H1 (cell line): Measurements from ENCODE around the gene RAB40C. TPM values are rescaled to one million over a fixed set of nuclear protein-coding genes. Genes with fewer than 3 reads are reported as not detected.
A peak's percentile ranks its signal among the peaks of the same experiment; 100 is the strongest.

ENCODE experiments used
- CTCF ChIA-PET: fragments of 300-600 bp; sonication (Branson Sonifier 250); formaldehyde crosslinking; loops from one replicate; lab custom pipeline; 2021; ENCODE audit not compliant: partially characterized antibody; lab: Charles Lee
- POLR2A ChIA-PET: fragments of 300-600 bp; sonication (Branson Sonifier 250); formaldehyde crosslinking; loops from one replicate; lab custom pipeline; 2021; ENCODE audit warnings: inconsistent platforms; ENCODE audit not compliant: partially characterized antibody; lab: Charles Lee
- DNase-seq, 2 experiments: peaks; one replicate each; pipeline versions ENCODE4 v3.0.0 to v3.0.0-alpha.2; 2010 to 2022; ENCODE audit warnings: low spot score in 2 of 2, low read depth in 1 of 2, mixed read lengths in 1 of 2
- FAIRE-seq: peaks from 2 replicates; lab custom pipeline; 2011; peaks lifted over from hg19 to GRCh38; lab: Jason Lieb, UNC
- H2AFZ ChIP-seq: 2 replicates; pipeline ENCODE4 v1.8.1; 2012; ENCODE audit warnings: low read length, inconsistent platforms
- H2AK5ac ChIP-seq: 2 replicates; pipeline ENCODE4 v1.6.1; 2013; ENCODE audit warnings: low read depth, low read length
- H2BK120ac ChIP-seq: replicated peaks from 2 replicates; pipeline ENCODE3; 2013; ENCODE audit warnings: low read depth, low read length, inconsistent platforms
- H2BK12ac ChIP-seq: 2 replicates; pipeline ENCODE4 v1.6.1; 2013; ENCODE audit warnings: low read depth, low read length
- H2BK15ac ChIP-seq: 2 replicates; pipeline ENCODE4 v1.6.1; 2013; ENCODE audit warnings: low read length
- H2BK20ac ChIP-seq: 2 replicates; pipeline ENCODE4 v1.6.1; 2013; ENCODE audit warnings: low read length
- H2BK5ac ChIP-seq: 2 replicates; pipeline ENCODE4 v1.6.1; 2013; ENCODE audit warnings: low read depth, low read length
- H3K14ac ChIP-seq: 2 replicates; pipeline ENCODE4 v1.6.1; 2013; ENCODE audit warnings: inconsistent platforms; ENCODE audit not compliant: insufficient read length
- H3K18ac ChIP-seq: 2 replicates; pipeline ENCODE4 v1.6.1; 2013; ENCODE audit warnings: low read length; ENCODE audit errors: extremely low read depth
- H3K23ac ChIP-seq: 2 replicates; pipeline ENCODE4 v1.6.1; 2013; ENCODE audit warnings: inconsistent platforms; ENCODE audit not compliant: insufficient read length
- H3K23me2 ChIP-seq: 2 replicates; pipeline ENCODE4 v1.6.1; 2013; ENCODE audit warnings: low read depth, low read length
- H3K27ac ChIP-seq: 2 replicates; pipeline ENCODE4 v1.6.1; 2011; ENCODE audit warnings: low read depth, low read length, inconsistent platforms
- H3K27me3 ChIP-seq, 4 experiments: replicated peaks in 1 of 4; 1 replicate in 1 of 4; 2 replicates in 3 of 4; pipeline versions ENCODE4 v1.6.1 to v1.8.1; 2011 to 2013; ENCODE audit warnings: low read length in 3 of 4, mild to moderate bottlenecking in 3 of 4, inconsistent platforms in 2 of 4, mixed read lengths in 2 of 4, moderate library complexity in 1 of 4; ENCODE audit not compliant: control insufficient read depth in 3 of 4, insufficient read depth in 3 of 4; ENCODE audit errors: extremely low read depth in 1 of 4
- H3K36me3 ChIP-seq, 4 experiments: 2 replicates each; pipeline versions ENCODE4 v1.6.1 to v1.8.1; 2011 to 2013; ENCODE audit warnings: mild to moderate bottlenecking in 4 of 4, low read length in 3 of 4, moderate library complexity in 2 of 4, control low read depth in 1 of 4, inconsistent platforms in 1 of 4; ENCODE audit not compliant: insufficient read depth in 4 of 4, control insufficient read depth in 2 of 4
- H3K4ac ChIP-seq: replicated peaks from 2 replicates; pipeline ENCODE3; 2013; ENCODE audit warnings: low read length, low read depth, mixed read lengths, inconsistent platforms; ENCODE audit not compliant: insufficient read length
- H3K4me1 ChIP-seq, 4 experiments: replicated peaks in 1 of 4; 1 replicate in 1 of 4; 2 replicates in 3 of 4; pipeline versions ENCODE4 v1.6.1 to v1.8.1; 2011 to 2013; ENCODE audit warnings: low read length in 3 of 4, inconsistent platforms in 2 of 4, mixed read lengths in 1 of 4; ENCODE audit not compliant: insufficient read depth in 4 of 4, control insufficient read depth in 3 of 4
- H3K4me2 ChIP-seq, 2 experiments: 2 replicates each; pipeline versions ENCODE4 v1.6.1 to v1.8.1; 2011 to 2013; ENCODE audit warnings: low read depth in 2 of 2, low read length in 2 of 2, control low read depth in 1 of 2, inconsistent platforms in 1 of 2, mild to moderate bottlenecking in 1 of 2; ENCODE audit not compliant: insufficient read depth in 1 of 2
- H3K4me3 ChIP-seq, 4 experiments: fragments of 200-600, 300-600 bp in 1 of 4; sonication (generic), shearing (Covaris generic), sonication (Bioruptor Twin) in 1 of 4; 2 replicates each; pipeline versions ENCODE4 v1.5.1 to v1.8.1; 2011 to 2016; ENCODE audit warnings: low read length in 4 of 4, low read depth in 3 of 4, control low read depth in 2 of 4, inconsistent platforms in 2 of 4, mild to moderate bottlenecking in 2 of 4, mixed read lengths in 1 of 4, moderate library complexity in 1 of 4; ENCODE audit not compliant: insufficient read depth in 2 of 4; ENCODE audit errors: extremely low read depth in 1 of 4
- H3K56ac ChIP-seq: replicated peaks from 2 replicates; pipeline ENCODE3; 2013; ENCODE audit warnings: low read depth, mild to moderate bottlenecking, mixed read lengths, low read length, inconsistent platforms; ENCODE audit not compliant: insufficient read length
- H3K79me1 ChIP-seq: 2 replicates; pipeline ENCODE4 v1.6.1; 2013; ENCODE audit warnings: low read depth, low read length, control low read depth
- H3K79me2 ChIP-seq, 2 experiments: 2 replicates each; pipeline versions ENCODE4 v1.6.1 to v1.8.1; 2012 to 2013; ENCODE audit warnings: low read length in 2 of 2, mild to moderate bottlenecking in 2 of 2, inconsistent platforms in 1 of 2; ENCODE audit not compliant: insufficient read depth in 2 of 2, control insufficient read depth in 1 of 2
- H3K9ac ChIP-seq, 4 experiments: replicated peaks in 1 of 4; 1 replicate in 1 of 4; 2 replicates in 3 of 4; pipeline versions ENCODE4 v1.6.1 to v1.8.1; 2011 to 2013; ENCODE audit warnings: low read depth in 3 of 4, low read length in 3 of 4, control low read depth in 2 of 4, mild to moderate bottlenecking in 2 of 4, moderate library complexity in 2 of 4, inconsistent platforms in 1 of 4; ENCODE audit errors: extremely low read depth in 1 of 4
- H3K9me3 ChIP-seq, 2 experiments: 2 replicates each; pipeline versions ENCODE4 v1.6.1 to v1.8.1; 2012 to 2013; ENCODE audit warnings: mild to moderate bottlenecking in 2 of 2, moderate library complexity in 2 of 2, control low read depth in 1 of 2, inconsistent platforms in 1 of 2, low read depth in 1 of 2, low read length in 1 of 2, mixed read lengths in 1 of 2; ENCODE audit not compliant: insufficient read depth in 2 of 2
- H4K20me1 ChIP-seq, 2 experiments: replicated peaks in 1 of 2; 2 replicates each; pipeline versions ENCODE3 to v1.8.1; 2011 to 2013; ENCODE audit warnings: inconsistent platforms in 2 of 2, low read length in 2 of 2, mild to moderate bottlenecking in 1 of 2; ENCODE audit not compliant: insufficient read depth in 2 of 2, control insufficient read depth in 1 of 2
- H4K5ac ChIP-seq: 2 replicates; pipeline ENCODE4 v1.6.1; 2013; ENCODE audit warnings: low read length, low read depth, mixed read lengths, inconsistent platforms; ENCODE audit not compliant: insufficient read length
- H4K8ac ChIP-seq: 2 replicates; pipeline ENCODE4 v1.8.0; 2013; ENCODE audit warnings: mild to moderate bottlenecking, moderate library complexity, low read length, inconsistent platforms; ENCODE audit not compliant: insufficient read depth; ENCODE audit errors: extremely low read depth
- H4K91ac ChIP-seq: replicated peaks from 2 replicates; pipeline ENCODE3; 2013; ENCODE audit warnings: low read length, mixed read lengths, inconsistent platforms; ENCODE audit not compliant: insufficient read length
- BRCA1 ChIP-seq: IDR thresholded peaks from 2 replicates; pipeline ENCODE4 v1.6.1; 2012; ENCODE audit warnings: low read depth, low read length, improper control_type of control experiment
- EP300 ChIP-seq, 2 experiments: IDR thresholded peaks; 1 replicate in 1 of 2; 2 replicates in 1 of 2; pipeline ENCODE4 v1.6.1; 2011 to 2012; ENCODE audit warnings: low read depth in 2 of 2, low read length in 2 of 2, mild to moderate bottlenecking in 2 of 2, borderline replicate concordance in 1 of 2, inconsistent platforms in 1 of 2, moderate library complexity in 1 of 2
- JUN ChIP-seq: IDR thresholded peaks from 2 replicates; pipeline ENCODE4 v1.6.1; 2011; ENCODE audit warnings: low read depth, mild to moderate bottlenecking, improper control_type of control experiment, low read length
- POU5F1 ChIP-seq: IDR thresholded peaks from 2 replicates; pipeline ENCODE4 v1.6.1; 2011; ENCODE audit warnings: low read depth, mild to moderate bottlenecking, low read length, moderate library complexity
- RXRA ChIP-seq: IDR thresholded peaks from 2 replicates; pipeline ENCODE4 v1.6.1; 2011; ENCODE audit warnings: low read depth, mild to moderate bottlenecking, low read length, moderate library complexity; ENCODE audit not compliant: insufficient read depth
- TCF12 ChIP-seq: IDR thresholded peaks from 2 replicates; pipeline ENCODE4 v1.6.1; 2011; ENCODE audit warnings: low read depth, mild to moderate bottlenecking, low read length
- TEAD4 ChIP-seq: IDR thresholded peaks from 2 replicates; pipeline ENCODE4 v1.6.1; 2012; ENCODE audit warnings: low read depth, low read length, inconsistent platforms, mixed read lengths
- WGBS, 2 experiments: shearing (Covaris generic) in 1 of 2; methylation state at CpG; one replicate each; pipeline versions ENCODE4 v1.1.6 to v1.1.7; 2013 to 2015; ENCODE audit warnings: low lambda C conversion rate in 2 of 2, mixed read lengths in 2 of 2, inconsistent platforms in 1 of 2, low coverage in 1 of 2, missing lambda C conversion rate in 1 of 2; ENCODE audit not compliant: insufficient replicate concordance in 2 of 2, insufficient coverage in 1 of 2, insufficient read length in 1 of 2; ENCODE audit errors: extremely low coverage in 1 of 2, missing lambda C conversion rate in 1 of 2; 5-methylcytosine and 5-hydroxymethylcytosine counted together
- polyA plus RNA-seq, 7 experiments: library from polyadenylated mRNA; depleted of rRNA in 3 of 7; stranded (reverse) in 5 of 7; unstranded in 2 of 7; fragments of >200 nt in 5 of 7; fragments of 200-250 nt in 2 of 7; gene quantifications; 1 replicate in 5 of 7; 2 replicates in 1 of 7; 4 replicates in 1 of 7; pipeline versions ENCODE4 v1.2.1 to v1.2.3, GENCODE V29; 2011 to 2013; ENCODE audit warnings: missing spikeins in 2 of 7, mixed read lengths in 2 of 7
- total RNA-seq: library from RNA; stranded (reverse); fragmentation: NEBNext Ultra II Directional; extraction: Animal tissue kit (Norgen Biotek cat#: 25700); gene quantifications from 2 replicates; pipeline ENCODE4 v1.2.1, GENCODE V29; 2021

RAB40C gene
- total and polyA plus RNA-seq, 2 of the 8 experiments (the other 6 are each of a cell fraction or from before 2014, with no cell fraction given): 13.9 to 15.6 TPM

DNA sequence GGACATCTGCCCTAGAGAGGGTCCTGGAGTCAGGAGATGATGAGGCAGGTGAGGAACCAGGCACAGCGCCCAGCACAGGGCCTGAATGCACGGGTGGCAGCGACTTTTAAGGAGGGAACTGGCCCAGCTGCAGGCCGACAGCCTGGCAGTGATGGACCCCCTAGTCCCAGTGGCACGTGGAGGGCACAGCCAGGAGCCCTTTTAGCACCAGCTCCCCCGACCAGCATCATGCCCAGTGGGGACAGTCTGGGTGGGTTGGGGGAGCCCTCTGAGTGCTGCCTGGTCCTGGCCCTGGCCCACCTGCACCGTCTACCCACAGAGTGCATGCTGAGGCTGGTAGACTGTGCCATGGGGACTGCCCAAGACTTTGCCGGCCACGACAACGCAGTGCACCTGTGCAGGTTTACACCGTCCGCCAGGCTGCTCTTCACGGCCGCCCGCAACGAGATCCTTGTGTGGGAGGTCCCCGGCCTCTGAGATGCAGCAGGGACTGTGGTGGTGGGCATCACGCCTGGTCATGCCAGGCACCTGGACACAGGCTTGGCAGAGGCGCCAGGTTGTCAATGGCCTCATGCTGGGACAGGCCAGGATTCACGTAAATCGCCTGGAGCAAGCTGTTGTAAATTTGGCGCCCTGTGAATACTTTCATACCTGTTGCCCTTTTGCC is 77.4 kb downstream of the RAB40C start:
- Histone ChIP-seq H3K36me3 (peaks cover 8 to 30% (median 25%) of the 10 kb centered on the region in 4 experiments; a peak in 6 of 8 replicates), H2BK15ac (peak overlapping the region; percentile 46; the same call in 1 of the 2 replicates), H3K18ac (no peak overlapping the region), H3K9me3 (no peaks in the 10 kb centered on the region), H2AK5ac (0 out of 2 replicates have a peak overlapping the region, but pooled peaks have one; percentile 4), H4K8ac (peak overlapping the region; percentile 89), H3K4ac (peak overlapping the region; percentile 53), H3K56ac (no peak overlapping the region), H3K14ac (no peak overlapping the region), H3K27ac (no peak overlapping the region), H2BK20ac (no peak overlapping the region), H3K23me2 (peaks cover 5% of the 10 kb centered on the region; the same call in 1 of the 2 replicates), H2BK5ac (0 out of 2 replicates have a peak overlapping the region, but pooled peaks have one; percentile 32), H3K4me1 (peaks cover 0 to 8% (median 5%) of the 10 kb centered on the region in 4 experiments; a peak in 5 of 7 replicates), H3K27me3 (no peaks in the 10 kb centered on the region), H3K9ac (no peak overlapping the region), H3K4me2 (no peak overlapping the region), H4K91ac (peak overlapping the region; percentile 73), H2AFZ (no peak overlapping the region), H3K4me3 (0 out of 8 replicates have a peak overlapping the region, but pooled peaks of 1 of the 4 experiments have one; percentile 89), H2BK12ac (peak overlapping the region; percentile 53; the same call in 1 of the 2 replicates), H3K23ac (no peak overlapping the region), H3K79me1 (peaks cover 13% of the 10 kb centered on the region), H2BK120ac (no peak overlapping the region), H4K20me1 (peaks cover 3 to 19% of the 10 kb centered on the region in 2 experiments), H4K5ac (no peak overlapping the region), H3K79me2 (peaks cover 0 to 13% of the 10 kb centered on the region in 2 experiments; a peak in 1 of 4 replicates)
- DNase-seq (no peak), FAIRE-seq (no peak)
- no peak for TF ChIP-seq RXRA
- TF ChIP-seq TCF12: no peak
- no peak for TF ChIP-seq JUN
- TF ChIP-seq TEAD4: no peak
- no peak for TF ChIP-seq EP300 (IDR thresholded peaks at IDR 0.05; ENCODE audit: borderline replicate concordance in 1 of 2, low read depth in 2 of 2, low read length in 2 of 2)
- no peak for TF ChIP-seq BRCA1
- no peak for TF ChIP-seq POU5F1
- 85% methylated on average over 22 of the region's 22 CpGs; no CpG with 5 or more reads in 1 of the 2 experiments for WGBS, 2 experiments
- POLR2A ChIA-PET: interaction anchor here (0.7 to 17.4 kb wide), 11 partner anchors 9 to 141 kb away, joined by 3 to 214 read pairs (median 4); partner anchors contain the start of genes JMJD8, RHBDL1, STUB1 and WDR90
- CTCF ChIA-PET: interaction anchor here (0.6 to 12.0 kb wide), 12 partner anchors 9 to 99 kb away, joined by 3 to 104 read pairs (median 4); partner anchors contain the start of genes JMJD8, WDR24 and WDR90
